Fibroblast of mammary gland (primary cell): ENCODE measurements around the gene WDR36.

Experiments used
- DNase-seq: peaks from one replicate; pipeline ENCODE4 v3.0.0-alpha.2; 2010; ENCODE audit warnings: low read depth
- H3K4me3 ChIP-seq: 2 replicates; pipeline ENCODE4 v1.5.1; 2011; ENCODE audit warnings: low read depth, mild to moderate bottlenecking, low read length, moderate library complexity; ENCODE audit not compliant: control insufficient read depth
- CTCF ChIP-seq: conservative IDR thresholded peaks from 2 replicates; pipeline ENCODE4 v1.5.1; 2011; ENCODE audit warnings: low read depth, low read length, inconsistent platforms; ENCODE audit not compliant: control insufficient read depth, insufficient read depth

WDR36 gene

GRCh38 chr5:111142932-111143331 lies 50.8 kb downstream of the WDR36 start:
- TF ChIP-seq CTCF, result peak; percentile 46
- H3K4me3 ChIP-seq, result no peak overlapping the region
- DNase-seq, result peak; percentile 79

- no peak for TF ChIP-seq CTCF
- no peak overlapping the region for H3K4me3 ChIP-seq
- peak; percentile 99 for DNase-seq
Observed at GRCh38 chr5:111143910-111144309, 51.8 kb downstream of the WDR36 start.

- DNase-seq, result peak; percentile 63
- no peak overlapping the region for H3K4me3 ChIP-seq
- TF ChIP-seq CTCF, result peak; percentile 11
Observed at GRCh38 chr5:111144352-111144930, 52.3 kb downstream of the WDR36 start.

GRCh38 chr5:111146053-111146452 lies 53.9 kb downstream of the WDR36 start:
- no peak for TF ChIP-seq CTCF
- H3K4me3 ChIP-seq, result no peak overlapping the region
- no peak for DNase-seq

GRCh38 chr5:111147502-111147901 lies 55.4 kb downstream of the WDR36 start:
- DNase-seq, result no peak
- no peak overlapping the region for H3K4me3 ChIP-seq
- no peak for TF ChIP-seq CTCF

- H3K4me3 ChIP-seq, result no peak overlapping the region
- no peak for TF ChIP-seq CTCF
- no peak for DNase-seq
Observed at GRCh38 chr5:111151998-111152397, 59.9 kb downstream of the WDR36 start.

- no peak for TF ChIP-seq CTCF
- no peak for DNase-seq
- H3K4me3 ChIP-seq, result no peak overlapping the region
Observed at GRCh38 chr5:111153483-111153882, 61.3 kb downstream of the WDR36 start.
